ENCODE measurements around the gene ZNF132. TPM values are rescaled to one million over a fixed set of nuclear protein-coding genes. Genes with fewer than 3 reads are reported as not detected.
A peak's percentile ranks its signal among the peaks of the same experiment; 100 is the strongest.

ZNF132 gene
- total RNA-seq, 1 experiment from 2014 or later, result not detected

GRCh38 chr19:58395979-58396627, 43.9 kb downstream of the ZNF132 start:
- no peaks in the 10 kb centered on the region for H3K9me3 ChIP-seq (ENCODE audit: control insufficient read depth in 1 of 2, insufficient read depth in 1 of 2, low read depth in 1 of 2, low read length in 2 of 2)
- intact Hi-C loops (cut with micrococcal nuclease), result no loop called here
- RAD21 ChIA-PET (ENCODE audit: low non-redundant PET in 1 of 2, low total read pairs in 2 of 2, uncharacterized antibody in 2 of 2, unreplicated experiment in 2 of 2), result no interaction called here
- no peaks in the 10 kb centered on the region for H3K27me3 ChIP-seq (ENCODE audit: insufficient read depth, low read length)
- H3K79me2 ChIP-seq (ENCODE audit: insufficient read depth, low read length), result peaks cover 24% of the 10 kb centered on the region
- peaks cover 16 to 40% of the 10 kb centered on the region in 2 experiments; a peak in 3 of 4 replicates for H3K36me3 ChIP-seq (ENCODE audit: control insufficient read depth in 1 of 2, insufficient read depth in 2 of 2, low read length in 2 of 2)
- H3K4me3 ChIP-seq (replicated peaks in 1 of 2; ENCODE audit: low read depth in 1 of 2, low read length in 2 of 2), result no peak overlapping the region
- H3K4me2 ChIP-seq (ENCODE audit: low read length), result peak overlapping the region; percentile 48
- ATAC-seq (peak; percentile 41; the same call in 1 of the 2 replicates), DNase-seq (ENCODE audit: low read depth, low spot score) (no peak)
- POLR2A ChIA-PET, result no interaction called here
- H3K9me2 ChIP-seq (ENCODE audit: insufficient read depth), result no peaks in the 10 kb centered on the region
- peaks cover 20% of the 10 kb centered on the region; the same call in 1 of the 2 replicates for H4K20me1 ChIP-seq (ENCODE audit: insufficient read depth)
- H3K4me1 ChIP-seq (ENCODE audit: control insufficient read depth in 1 of 2, insufficient read depth in 2 of 2, low read length in 2 of 2), result peaks cover 27 to 55% of the 10 kb centered on the region in 2 experiments
- no peak for TF ChIP-seq ATF3 (IDR thresholded peaks at IDR 0.05)
- TF ChIP-seq POLR2A (IDR thresholded peaks at IDR 0.05; ENCODE audit: borderline replicate concordance, extremely low read depth, insufficient read depth, insufficient read length), result no peak
- no peak for TF ChIP-seq ZFX (IDR thresholded peaks at IDR 0.05)
- no peak for TF ChIP-seq YY1 (IDR thresholded peaks at IDR 0.05; ENCODE audit: extremely low read depth, insufficient replicate concordance, low read depth, low read length)
- TF ChIP-seq JUND (IDR thresholded peaks at IDR 0.05), result no peak
- no peak for TF ChIP-seq SP1 (IDR thresholded peaks at IDR 0.05; ENCODE audit: low read depth)
- TF ChIP-seq ZBTB33 (IDR thresholded peaks at IDR 0.05; ENCODE audit: extremely low read depth, insufficient replicate concordance, low read length), result no peak
- no peak for TF ChIP-seq FOSL1 (IDR thresholded peaks at IDR 0.05; ENCODE audit: low read depth)
- no peak for TF ChIP-seq EGR1 (IDR thresholded peaks at IDR 0.05; ENCODE audit: low read depth)
- TF ChIP-seq CEBPB (IDR thresholded peaks at IDR 0.05; ENCODE audit: low read depth), result no peak
- TF ChIP-seq RAD21 (IDR thresholded peaks at IDR 0.05; ENCODE audit: low read depth), result no peak
- TF ChIP-seq CTCF (IDR thresholded peaks at IDR 0.05 in 2 of 3, conservative IDR thresholded peaks at IDR 0.05 in 1 of 3; ENCODE audit: borderline replicate concordance in 1 of 3, insufficient read depth in 1 of 3, low read depth in 2 of 3, low read length in 2 of 3), result no peak
- TF ChIP-seq REST (IDR thresholded peaks at IDR 0.05; ENCODE audit: low read depth), result no peak
- no peak for TF ChIP-seq EZH2 (IDR thresholded peaks at IDR 0.05)
- TF ChIP-seq POLR2AphosphoS5 (IDR thresholded peaks at IDR 0.05; ENCODE audit: low read depth, low read length), result no peak
- TF ChIP-seq EZH2phosphoT487 (IDR thresholded peaks at IDR 0.05; ENCODE audit: borderline replicate concordance), result no peak
- no TSS peak for BruUV-seq (replicated peaks)
- H3K27ac ChIP-seq (ENCODE audit: low read depth, low read length), result peak overlapping the region; percentile 36
- CTCF ChIA-PET, result no interaction called here
- no peak overlapping the region for H3K9ac ChIP-seq (ENCODE audit: low read length)
- no peak overlapping the region for H2AFZ ChIP-seq (ENCODE audit: low read depth, low read length, poor library complexity, severe bottlenecking)

Measured in HCT116 (cell line).